Spinal cord (tissue), 10 donors: Measurements from ENCODE around the gene MECP2. TPM values are rescaled to one million over a fixed set of nuclear protein-coding genes. Genes with fewer than 3 reads are reported as not detected.

Experiments used
- DNase-seq, 6 donors: peaks; one replicate each; pipeline versions ENCODE4 v3.0.0 to v3.0.0-alpha.2; 2013 to 2015; ENCODE audit warnings: low spot score in 6 of 6, low read depth in 4 of 6
- H3K27ac ChIP-seq: one replicate; pipeline ENCODE4 v1.5.1; 2013; ENCODE audit warnings: low read depth, low read length, control low read depth
- H3K27me3 ChIP-seq: one replicate; pipeline ENCODE4 v1.6.1; 2013; ENCODE audit warnings: low read length; ENCODE audit not compliant: control insufficient read depth, insufficient read depth
- H3K36me3 ChIP-seq: one replicate; pipeline ENCODE4 v1.6.1; 2013; ENCODE audit warnings: low read length; ENCODE audit not compliant: control insufficient read depth, insufficient read depth
- H3K4me1 ChIP-seq: one replicate; pipeline ENCODE4 v1.6.1; 2013; ENCODE audit warnings: low read length; ENCODE audit not compliant: control insufficient read depth, insufficient read depth
- H3K4me3 ChIP-seq: one replicate; pipeline ENCODE4 v1.5.1; 2013; ENCODE audit warnings: low read depth, low read length, control low read depth
- H3K9me3 ChIP-seq: one replicate; pipeline ENCODE4 v1.6.1; 2013; ENCODE audit warnings: low read length; ENCODE audit not compliant: control insufficient read depth, insufficient read depth
- WGBS: methylation state at CpG from one replicate; pipeline ENCODE4 v1.1.5; 2013; ENCODE audit warnings: missing lambda C conversion rate; ENCODE audit not compliant: insufficient coverage; 5-methylcytosine and 5-hydroxymethylcytosine counted together
- polyA plus RNA-seq, 2 donors: library from polyadenylated mRNA; unstranded; fragments of 120-200 nt; gene quantifications; one replicate each; pipeline ENCODE4 v1.2.1, GENCODE V29; 2013; ENCODE audit not compliant: insufficient read length in 2 of 2
- total RNA-seq, 2 donors: library from RNA; depleted of rRNA in 1 of 2; stranded (reverse); fragments of 120-200 nt in 1 of 2; fragments of >200 nt in 1 of 2; gene quantifications; one replicate each; pipeline versions ENCODE4 v1.2.3 to v1.2.4, GENCODE V29; 2013 to 2014
- donor health status: healthy.

MECP2 gene
- total and polyA plus RNA-seq, 4 donors = 30.7 to 43.3 (median 39.7) TPM

DNA sequence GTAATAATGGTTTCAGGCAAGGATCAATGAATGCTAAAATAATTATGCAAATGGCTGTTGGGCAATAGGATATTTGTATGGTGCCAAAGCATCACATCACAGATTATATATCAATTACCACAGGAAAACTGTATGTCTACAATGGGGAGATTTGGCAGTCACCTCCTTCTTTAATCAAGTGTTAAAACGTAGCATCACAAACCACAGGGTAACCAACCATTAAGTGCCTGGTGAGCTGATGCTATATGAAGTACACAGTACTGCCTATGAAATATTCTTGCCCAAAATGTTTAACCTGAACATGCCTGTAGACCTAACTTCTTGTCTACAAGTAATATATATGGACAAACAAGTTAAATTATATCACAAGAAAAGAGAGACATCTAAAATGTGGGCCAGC, 25.3 kb downstream of the MECP2 start:
- Histone ChIP-seq H3K27me3 (no peaks in the 10 kb centered on the region), H3K9me3 (no peaks in the 10 kb centered on the region), H3K36me3 (no peaks in the 10 kb centered on the region), H3K27ac (no peak overlapping the region), H3K4me3 (no peak overlapping the region), H3K4me1 (no peaks in the 10 kb centered on the region)
- WGBS = no CpG with 5 or more reads among the region's 1 CpG
- DNase-seq = no peak

DNA sequence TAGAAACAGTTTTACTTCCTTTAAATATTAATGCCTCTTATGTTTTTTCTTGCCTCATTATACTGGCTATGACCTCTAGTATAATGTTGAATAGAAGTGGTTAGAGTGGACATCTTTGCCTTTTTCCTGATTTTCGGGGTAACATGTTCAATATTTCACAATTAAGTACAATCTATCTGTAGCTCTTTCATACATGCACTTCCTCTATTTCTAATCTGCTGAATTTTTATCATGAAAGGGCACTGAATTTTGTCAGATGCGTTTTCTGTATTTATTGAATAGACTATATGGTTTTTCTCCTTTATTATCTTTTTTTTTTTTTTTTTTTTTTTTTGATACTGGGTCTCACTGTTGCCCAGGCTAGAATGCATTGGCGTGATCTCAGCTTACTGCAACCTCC, 29.0 kb downstream of the MECP2 start:
- Histone ChIP-seq H3K36me3 (no peaks in the 10 kb centered on the region), H3K27me3 (no peaks in the 10 kb centered on the region), H3K27ac (no peak overlapping the region), H3K4me1 (no peaks in the 10 kb centered on the region), H3K4me3 (no peak overlapping the region), H3K9me3 (no peaks in the 10 kb centered on the region)
- DNase-seq = no peak
- WGBS = 70% methylated on average over 1 of the region's 3 CpGs

DNA sequence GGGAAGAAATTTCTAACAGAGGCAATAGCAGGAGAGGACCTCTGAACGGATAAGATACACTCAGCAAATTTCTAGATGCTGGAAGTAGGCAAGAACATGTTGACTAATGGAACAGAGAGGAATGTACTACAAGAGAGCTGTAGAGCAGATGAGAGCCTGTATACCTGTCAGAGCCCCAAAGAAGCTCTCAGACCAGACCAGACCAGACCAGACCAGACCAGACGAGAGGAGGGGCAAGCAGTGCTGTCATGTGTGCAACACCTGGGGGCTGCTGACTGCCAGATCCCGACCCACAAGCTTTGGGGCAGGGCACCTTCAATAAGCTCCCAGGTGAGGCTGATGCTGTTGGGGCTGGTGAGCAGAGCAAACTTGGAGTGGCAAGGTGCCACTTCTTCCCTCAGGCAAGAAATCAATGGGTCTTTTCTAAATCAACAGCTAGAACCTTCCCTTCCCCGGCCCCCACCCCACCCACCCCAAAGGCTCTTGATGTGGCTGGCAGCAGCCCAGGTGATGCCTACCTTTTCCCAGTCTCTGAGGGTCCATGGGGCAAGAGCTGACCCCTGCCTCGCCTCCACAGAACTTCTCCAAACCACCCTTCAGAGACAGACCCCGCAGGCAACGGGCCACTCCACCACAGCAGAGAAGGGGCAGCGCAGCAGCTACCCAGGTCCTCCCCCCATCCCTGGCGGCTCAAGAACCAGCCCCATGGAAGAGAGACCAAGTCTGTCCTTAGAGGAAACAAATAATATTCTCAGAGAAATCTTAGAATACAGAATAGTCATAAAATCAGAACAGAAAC, 32.7 kb downstream of the MECP2 start:
- Histone ChIP-seq H3K27ac (no peak overlapping the region), H3K9me3 (no peaks in the 10 kb centered on the region), H3K36me3 (no peaks in the 10 kb centered on the region), H3K27me3 (no peaks in the 10 kb centered on the region), H3K4me1 (peaks cover 16% of the 10 kb centered on the region), H3K4me3 (no peak overlapping the region)
- no peak for DNase-seq
- WGBS = 55% methylated on average over 4 of the region's 9 CpGs

DNA sequence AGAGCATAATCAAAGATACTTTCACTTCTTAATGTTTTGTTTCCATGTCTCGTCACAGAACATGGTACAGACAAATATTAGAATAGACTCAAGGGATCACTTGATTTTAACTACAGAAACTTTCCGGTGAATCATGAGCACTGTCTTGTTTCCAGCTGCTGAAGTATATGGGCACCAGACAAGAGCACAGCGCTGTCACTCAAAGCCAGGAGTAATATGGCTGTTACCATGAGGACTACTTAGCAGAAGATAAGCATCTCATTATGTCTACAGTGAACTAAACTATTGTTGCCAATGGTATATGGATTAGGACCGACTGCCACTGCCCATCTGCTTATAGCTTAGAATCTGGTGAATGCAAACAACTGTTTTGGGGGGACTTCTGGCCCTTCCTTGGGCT, 34.3 kb downstream of the MECP2 start:
- WGBS = 100% methylated on average over 1 of the region's 4 CpGs
- H3K4me3 ChIP-seq = no peak overlapping the region
- peaks cover 16% of the 10 kb centered on the region for H3K4me1 ChIP-seq
- no peak overlapping the region for H3K27ac ChIP-seq
- no peaks in the 10 kb centered on the region for H3K9me3 ChIP-seq
- no peaks in the 10 kb centered on the region for H3K27me3 ChIP-seq
- no peaks in the 10 kb centered on the region for H3K36me3 ChIP-seq
- no peak for DNase-seq

DNA sequence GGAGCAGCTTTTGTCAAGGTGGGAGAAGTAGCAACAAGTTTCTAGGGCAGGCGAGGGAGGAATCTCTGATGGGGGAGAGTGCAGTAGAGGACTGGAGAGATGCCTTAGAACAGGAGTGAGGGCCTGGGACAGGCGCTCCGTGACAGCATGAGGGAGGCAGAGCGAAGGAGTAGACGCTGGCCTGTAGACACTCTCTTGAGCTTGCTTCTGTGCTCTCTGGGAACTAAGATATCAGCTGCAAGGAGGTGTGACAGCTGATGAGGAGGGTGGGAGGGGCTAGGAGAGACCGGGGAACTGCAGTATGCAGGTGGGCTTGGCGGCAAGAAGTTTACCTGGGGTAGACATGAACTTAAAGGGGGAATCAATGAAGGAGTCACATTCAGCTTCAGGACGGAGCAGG, 35.7 kb downstream of the MECP2 start:
- H3K4me1 ChIP-seq = peaks cover 16% of the 10 kb centered on the region
- H3K9me3 ChIP-seq = no peaks in the 10 kb centered on the region
- no peaks in the 10 kb centered on the region for H3K27me3 ChIP-seq

DNA sequence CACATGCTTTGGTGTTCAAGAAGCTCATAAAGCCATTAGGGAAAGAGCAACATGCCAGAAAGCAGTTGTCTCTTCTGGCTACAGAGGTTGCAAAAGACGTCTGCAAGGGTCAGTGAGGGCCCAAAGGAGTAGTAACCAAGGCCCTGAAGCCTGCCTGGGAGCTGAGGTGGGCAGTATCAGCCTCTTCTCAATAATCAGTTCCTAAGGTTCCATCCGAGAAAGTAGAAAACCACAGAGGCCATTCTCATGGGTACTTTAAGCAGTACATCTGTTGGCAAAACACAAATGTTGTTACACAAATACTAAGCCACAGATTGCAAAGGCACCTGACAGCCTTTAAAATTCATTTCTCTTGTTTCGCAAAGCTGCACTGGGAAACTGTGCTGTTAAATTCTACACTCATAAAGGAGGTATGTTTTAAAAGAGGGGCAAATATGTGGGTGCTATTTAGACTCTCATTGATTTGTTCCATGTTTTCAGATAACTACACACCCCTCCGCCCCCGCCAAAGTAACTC, 37.7 kb downstream of the MECP2 start:
- Histone ChIP-seq H3K27ac (no peak overlapping the region), H3K4me1 (peaks cover 16% of the 10 kb centered on the region), H3K27me3 (no peaks in the 10 kb centered on the region), H3K36me3 (peaks cover 3% of the 10 kb centered on the region), H3K4me3 (no peak overlapping the region), H3K9me3 (no peaks in the 10 kb centered on the region)
- 56% methylated on average over 2 of the region's 5 CpGs for WGBS
- DNase-seq = no peak

More for the DNA sequence above, 35.7 kb downstream of the MECP2 start:
- Histone ChIP-seq H3K27ac (no peak overlapping the region), H3K36me3 (peaks cover under 1% of the 10 kb centered on the region), H3K4me3 (no peak overlapping the region)
- 66% methylated on average over 8 of the region's 8 CpGs for WGBS
- no peak for DNase-seq

GRCh38 chrX:154059231-154059630, 38.3 kb downstream of the MECP2 start:
- Histone ChIP-seq H3K27ac (no peak overlapping the region), H3K27me3 (no peaks in the 10 kb centered on the region), H3K4me3 (no peak overlapping the region), H3K4me1 (peaks cover 16% of the 10 kb centered on the region), H3K9me3 (no peaks in the 10 kb centered on the region), H3K36me3 (peaks cover 3% of the 10 kb centered on the region)
- DNase-seq = no peak
- 20% methylated on average over 1 of the region's 1 CpG for WGBS

GRCh38 chrX:154058214-154058997, 39.1 kb downstream of the MECP2 start:
- peaks cover 16% of the 10 kb centered on the region for H3K4me1 ChIP-seq
- DNase-seq = no peak
- no peak overlapping the region for H3K27ac ChIP-seq
- WGBS = 72% methylated on average over 6 of the region's 11 CpGs
- H3K4me3 ChIP-seq = no peak overlapping the region
- peaks cover 5% of the 10 kb centered on the region for H3K36me3 ChIP-seq
- H3K9me3 ChIP-seq = no peaks in the 10 kb centered on the region
- no peaks in the 10 kb centered on the region for H3K27me3 ChIP-seq

- Histone ChIP-seq H3K36me3 (peaks cover 6% of the 10 kb centered on the region), H3K4me3 (no peak overlapping the region), H3K27me3 (no peaks in the 10 kb centered on the region), H3K4me1 (peaks cover 15% of the 10 kb centered on the region), H3K9me3 (no peaks in the 10 kb centered on the region), H3K27ac (no peak overlapping the region)
- DNase-seq = no peak
- WGBS = 73% methylated on average over 1 of the region's 1 CpG
These were observed 39.7 kb downstream of the MECP2 start for GRCh38 chrX:154057791-154058190.
